Measurements from ENCODE around the gene CPT2.

The CPT2 gene

DNA sequence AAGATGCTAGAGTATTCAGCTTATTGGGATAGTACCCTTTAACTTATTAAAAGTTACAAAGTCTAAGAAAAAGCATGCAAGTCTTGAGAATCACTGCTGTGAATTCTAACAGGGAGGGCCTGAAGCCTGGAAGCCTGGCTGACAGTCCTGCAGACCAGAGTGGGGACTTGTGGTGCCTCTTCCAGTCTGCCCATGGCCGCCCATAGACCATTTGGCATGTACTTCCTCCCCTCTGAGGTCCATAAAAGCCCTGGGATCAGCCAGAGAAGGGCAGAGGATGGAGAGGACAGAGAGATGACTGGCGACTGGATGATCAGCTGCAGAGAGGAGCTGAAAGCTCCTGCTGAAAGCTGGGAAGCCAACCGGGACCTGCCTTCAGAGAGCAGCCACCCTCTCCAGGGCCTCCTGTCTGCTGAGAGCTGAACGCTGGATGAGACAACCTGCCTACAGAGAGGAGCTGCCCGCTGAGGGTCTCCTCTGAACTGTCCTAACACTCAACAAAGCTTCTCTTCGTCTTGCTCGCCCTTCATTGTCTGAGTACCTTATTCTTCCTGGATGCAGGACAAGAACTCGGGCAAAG is 41.7 kb upstream of the CPT2 start:
- Histone ChIP-seq H3K9me3 (replicated peaks in 1 of 2; ENCODE audit: control insufficient read depth in 2 of 2, insufficient read depth in 1 of 2, low read depth in 1 of 2, low read length in 2 of 2) (no peaks in the 10 kb centered on the region), H3K36me3 (replicated peaks in 1 of 2; ENCODE audit: control insufficient read depth in 2 of 2, insufficient read depth in 2 of 2, low read length in 2 of 2) (no peaks in the 10 kb centered on the region), H3K27ac (replicated peaks; ENCODE audit: low read length) (no peak overlapping the region), H4K91ac (ENCODE audit: low read depth, low read length, poor library complexity) (no peak overlapping the region), H2AFZ (ENCODE audit: low read length) (no peak overlapping the region), H3K4me2 (ENCODE audit: insufficient read depth, low read length, poor library complexity, severe bottlenecking) (no peak overlapping the region), H3K14ac (ENCODE audit: low read length) (no peak overlapping the region), H3K4ac (ENCODE audit: low read length) (no peak overlapping the region), H3K18ac (ENCODE audit: low read length) (no peak overlapping the region), H3K23ac (ENCODE audit: low read depth, low read length, poor library complexity) (no peak overlapping the region), H2AK5ac (ENCODE audit: low read depth, low read length) (peak overlapping the region; percentile 84), H2BK5ac (ENCODE audit: low read length) (no peak overlapping the region), H3K79me1 (ENCODE audit: low read depth, low read length) (no peaks in the 10 kb centered on the region), H2BK120ac (ENCODE audit: low read depth, low read length) (no peak overlapping the region), H4K8ac (ENCODE audit: low read depth, low read length) (no peak overlapping the region), H3K27me3 (ENCODE audit: control insufficient read depth in 3 of 3, insufficient read depth in 3 of 3, low read depth in 1 of 3, low read length in 3 of 3) (peaks cover 0 to 8% (median 0%) of the 10 kb centered on the region in 3 experiments), H3K9ac (ENCODE audit: low read depth, low read length, poor library complexity) (no peak overlapping the region), H2BK12ac (ENCODE audit: low read length) (no peak overlapping the region), H2BK15ac (ENCODE audit: low read length) (no peak overlapping the region), H3K4me1 (ENCODE audit: control insufficient read depth in 2 of 2, insufficient read depth in 1 of 2, low read depth in 1 of 2, low read length in 2 of 2) (no peaks in the 10 kb centered on the region), H3K4me3 (ENCODE audit: low read length in 2 of 2) (no peak overlapping the region)
- DNase-seq (ENCODE audit: low spot score), result no peak
- no CpG with 5 or more reads among the region's 8 CpGs for WGBS, 2 donors (ENCODE audit: extremely low coverage in 2 of 2, insufficient read length in 2 of 2, insufficient replicate concordance in 1 of 2)

DNA sequence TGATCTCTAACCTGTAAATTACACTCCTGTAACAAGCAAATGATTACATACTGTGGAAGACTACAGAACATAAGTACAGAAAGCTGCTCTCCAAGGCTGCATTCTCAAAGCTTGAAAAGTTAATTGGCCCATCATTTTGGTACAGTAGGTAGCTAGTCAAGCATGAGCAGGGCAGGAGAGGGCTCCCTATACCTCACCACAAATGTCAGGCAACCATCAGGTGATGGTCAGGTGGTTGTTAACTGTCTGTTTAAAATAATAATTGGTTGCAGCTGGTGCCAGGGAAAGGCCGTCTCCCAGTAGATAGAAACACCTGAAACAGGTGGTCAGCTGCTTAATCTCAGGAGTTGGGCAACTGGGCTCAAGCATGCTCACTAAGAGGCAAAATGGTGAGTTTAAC is 41.1 kb upstream of the CPT2 start:
- no peaks in the 10 kb centered on the region for H3K9me3 ChIP-seq (replicated peaks in 1 of 2; ENCODE audit: control insufficient read depth in 2 of 2, insufficient read depth in 1 of 2, low read depth in 1 of 2, low read length in 2 of 2)
- WGBS, 2 donors (ENCODE audit: extremely low coverage in 2 of 2, insufficient read length in 2 of 2, insufficient replicate concordance in 1 of 2), result no CpG with 5 or more reads among the region's 1 CpG
- H3K79me1 ChIP-seq (ENCODE audit: low read depth, low read length), result no peaks in the 10 kb centered on the region
- no peak overlapping the region for H3K9ac ChIP-seq (ENCODE audit: low read depth, low read length, poor library complexity)
- peaks cover 0 to 8% (median 0%) of the 10 kb centered on the region in 3 experiments for H3K27me3 ChIP-seq (ENCODE audit: control insufficient read depth in 3 of 3, insufficient read depth in 3 of 3, low read depth in 1 of 3, low read length in 3 of 3)
- no peak overlapping the region for H2BK12ac ChIP-seq (ENCODE audit: low read length)
- no peak overlapping the region for H3K14ac ChIP-seq (ENCODE audit: low read length)
- H3K4me1 ChIP-seq (ENCODE audit: control insufficient read depth in 2 of 2, insufficient read depth in 1 of 2, low read depth in 1 of 2, low read length in 2 of 2), result no peaks in the 10 kb centered on the region
- H3K4me3 ChIP-seq (ENCODE audit: low read length in 2 of 2), result no peak overlapping the region
- no peak overlapping the region for H3K4ac ChIP-seq (ENCODE audit: low read length)
- H2AFZ ChIP-seq (ENCODE audit: low read length), result no peak overlapping the region
- no peak overlapping the region for H4K91ac ChIP-seq (ENCODE audit: low read depth, low read length, poor library complexity)
- no peak overlapping the region for H3K18ac ChIP-seq (ENCODE audit: low read length)
- H2BK5ac ChIP-seq (ENCODE audit: low read length), result no peak overlapping the region
- H4K8ac ChIP-seq (ENCODE audit: low read depth, low read length), result no peak overlapping the region
- H2AK5ac ChIP-seq (ENCODE audit: low read depth, low read length), result no peak overlapping the region
- no peak overlapping the region for H3K23ac ChIP-seq (ENCODE audit: low read depth, low read length, poor library complexity)
- H2BK120ac ChIP-seq (ENCODE audit: low read depth, low read length), result no peak overlapping the region
- no peaks in the 10 kb centered on the region for H3K36me3 ChIP-seq (replicated peaks in 1 of 2; ENCODE audit: control insufficient read depth in 2 of 2, insufficient read depth in 2 of 2, low read length in 2 of 2)
- no peak overlapping the region for H3K4me2 ChIP-seq (ENCODE audit: insufficient read depth, low read length, poor library complexity, severe bottlenecking)
- H3K27ac ChIP-seq (replicated peaks; ENCODE audit: low read length), result no peak overlapping the region
- no peak overlapping the region for H2BK15ac ChIP-seq (ENCODE audit: low read length)
- DNase-seq (ENCODE audit: low spot score), result no peak

DNA sequence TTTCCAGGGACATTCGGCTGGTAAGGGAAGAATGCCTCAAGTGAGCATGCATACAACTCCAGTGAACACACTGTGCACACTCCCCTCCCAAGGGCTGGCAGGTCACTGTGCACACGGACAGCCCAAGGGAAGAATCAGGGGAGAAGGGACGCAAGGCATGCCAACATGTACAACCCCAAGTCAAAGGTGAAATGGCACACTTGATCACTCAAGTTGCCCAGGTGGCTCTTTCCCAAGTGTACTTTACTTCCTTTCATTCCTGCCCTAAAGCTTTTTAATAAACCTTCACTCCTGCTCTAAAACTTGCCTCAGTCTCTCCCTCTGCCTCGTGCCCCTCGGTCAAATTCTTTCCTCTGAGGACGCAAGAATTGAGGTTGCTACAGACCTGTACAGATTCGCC is 40.7 kb upstream of the CPT2 start:
- no peak overlapping the region for H2BK15ac ChIP-seq (ENCODE audit: low read length)
- H3K9me3 ChIP-seq (replicated peaks in 1 of 2; ENCODE audit: control insufficient read depth in 2 of 2, insufficient read depth in 1 of 2, low read depth in 1 of 2, low read length in 2 of 2), result no peaks in the 10 kb centered on the region
- no peak overlapping the region for H3K27ac ChIP-seq (replicated peaks; ENCODE audit: low read length)
- no peak overlapping the region for H3K4me3 ChIP-seq (ENCODE audit: low read length in 2 of 2)
- no peak overlapping the region for H2AK5ac ChIP-seq (ENCODE audit: low read depth, low read length)
- H3K14ac ChIP-seq (ENCODE audit: low read length), result no peak overlapping the region
- no peak overlapping the region for H4K8ac ChIP-seq (ENCODE audit: low read depth, low read length)
- WGBS, 2 donors (ENCODE audit: extremely low coverage in 2 of 2, insufficient read length in 2 of 2, insufficient replicate concordance in 1 of 2), result no CpG with 5 or more reads among the region's 7 CpGs
- no peaks in the 10 kb centered on the region for H3K36me3 ChIP-seq (replicated peaks in 1 of 2; ENCODE audit: control insufficient read depth in 2 of 2, insufficient read depth in 2 of 2, low read length in 2 of 2)
- H4K91ac ChIP-seq (ENCODE audit: low read depth, low read length, poor library complexity), result no peak overlapping the region
- no peak overlapping the region for H2BK120ac ChIP-seq (ENCODE audit: low read depth, low read length)
- no peak overlapping the region for H2BK12ac ChIP-seq (ENCODE audit: low read length)
- DNase-seq (ENCODE audit: low spot score), result no peak
- no peak overlapping the region for H3K4me2 ChIP-seq (ENCODE audit: insufficient read depth, low read length, poor library complexity, severe bottlenecking)
- no peaks in the 10 kb centered on the region for H3K79me1 ChIP-seq (ENCODE audit: low read depth, low read length)
- H3K9ac ChIP-seq (ENCODE audit: low read depth, low read length, poor library complexity), result no peak overlapping the region
- no peak overlapping the region for H3K4ac ChIP-seq (ENCODE audit: low read length)
- H3K23ac ChIP-seq (ENCODE audit: low read depth, low read length, poor library complexity), result no peak overlapping the region
- no peaks in the 10 kb centered on the region for H3K4me1 ChIP-seq (ENCODE audit: control insufficient read depth in 2 of 2, insufficient read depth in 1 of 2, low read depth in 1 of 2, low read length in 2 of 2)
- H3K27me3 ChIP-seq (ENCODE audit: control insufficient read depth in 3 of 3, insufficient read depth in 3 of 3, low read depth in 1 of 3, low read length in 3 of 3), result peaks cover 0 to 8% (median 0%) of the 10 kb centered on the region in 3 experiments
- no peak overlapping the region for H3K18ac ChIP-seq (ENCODE audit: low read length)
- H2BK5ac ChIP-seq (ENCODE audit: low read length), result no peak overlapping the region
- H2AFZ ChIP-seq (ENCODE audit: low read length), result no peak overlapping the region

DNA sequence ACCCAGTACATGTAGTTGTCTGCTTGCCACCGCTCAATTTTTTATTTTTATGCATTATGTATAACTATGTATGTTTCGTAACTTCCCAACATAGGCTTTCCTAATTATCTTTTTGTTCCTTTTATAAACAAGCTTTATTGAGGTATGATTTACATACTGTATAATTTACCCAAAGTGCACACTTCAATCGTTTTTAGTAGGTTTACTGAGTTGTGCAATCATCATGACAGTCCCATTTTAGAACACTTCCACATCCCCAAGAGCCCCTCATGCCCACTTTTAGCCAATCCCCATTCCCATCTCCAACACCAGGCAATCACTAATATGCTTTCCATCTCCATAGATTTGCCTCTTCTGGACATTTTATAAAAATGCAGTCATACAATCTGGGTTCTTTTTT is 39.8 kb upstream of the CPT2 start:
- Histone ChIP-seq H4K8ac (ENCODE audit: low read depth, low read length) (no peak overlapping the region), H4K91ac (ENCODE audit: low read depth, low read length, poor library complexity) (no peak overlapping the region), H2BK120ac (ENCODE audit: low read depth, low read length) (no peak overlapping the region), H3K4ac (ENCODE audit: low read length) (no peak overlapping the region), H2AFZ (ENCODE audit: low read length) (no peak overlapping the region), H3K4me2 (ENCODE audit: insufficient read depth, low read length, poor library complexity, severe bottlenecking) (no peak overlapping the region), H2BK12ac (ENCODE audit: low read length) (no peak overlapping the region), H2BK15ac (ENCODE audit: low read length) (no peak overlapping the region), H3K79me1 (ENCODE audit: low read depth, low read length) (no peaks in the 10 kb centered on the region), H2AK5ac (ENCODE audit: low read depth, low read length) (no peak overlapping the region), H3K18ac (ENCODE audit: low read length) (no peak overlapping the region), H3K9ac (ENCODE audit: low read depth, low read length, poor library complexity) (no peak overlapping the region), H3K27me3 (ENCODE audit: control insufficient read depth in 3 of 3, insufficient read depth in 3 of 3, low read depth in 1 of 3, low read length in 3 of 3) (peaks cover 0 to 8% (median 0%) of the 10 kb centered on the region in 3 experiments), H2BK5ac (ENCODE audit: low read length) (no peak overlapping the region), H3K4me3 (ENCODE audit: low read length in 2 of 2) (no peak overlapping the region), H3K4me1 (ENCODE audit: control insufficient read depth in 2 of 2, insufficient read depth in 1 of 2, low read depth in 1 of 2, low read length in 2 of 2) (no peaks in the 10 kb centered on the region), H3K9me3 (replicated peaks in 1 of 2; ENCODE audit: control insufficient read depth in 2 of 2, insufficient read depth in 1 of 2, low read depth in 1 of 2, low read length in 2 of 2) (no peaks in the 10 kb centered on the region), H3K14ac (ENCODE audit: low read length) (no peak overlapping the region), H3K23ac (ENCODE audit: low read depth, low read length, poor library complexity) (no peak overlapping the region), H3K27ac (replicated peaks; ENCODE audit: low read length) (no peak overlapping the region), H3K36me3 (replicated peaks in 1 of 2; ENCODE audit: control insufficient read depth in 2 of 2, insufficient read depth in 2 of 2, low read length in 2 of 2) (no peaks in the 10 kb centered on the region)
- no peak for DNase-seq (ENCODE audit: low spot score)
- no CpG with 5 or more reads among the region's 3 CpGs for WGBS, 2 donors (ENCODE audit: extremely low coverage in 2 of 2, insufficient read length in 2 of 2, insufficient replicate concordance in 1 of 2)
